Skin of body (tissue), 2 donors: ENCODE measurements around the gene ARID3C. TPM values are rescaled to one million over a fixed set of nuclear protein-coding genes. Genes with fewer than 3 reads are reported as not detected.
A peak's percentile ranks its signal among the peaks of the same experiment; 100 is the strongest.

Source experiments
- DNase-seq: peaks from one replicate; lab custom pipeline; 2025; lab: John Stamatoyannopoulos, UW
- total RNA-seq: library from RNA; depleted of rRNA; stranded (reverse); fragments of >200 nt; gene quantifications from one replicate; pipeline ENCODE4 v1.2.3, GENCODE V29; 2014

Gene ARID3C
- not detected for total RNA-seq

GRCh38 chr9:34628656-34629490, at the start of gene ARID3C:
TSS of gene ARID3C (minus strand) at chr9:34629066. CDS start at chr9:34628014, 1,052 bp downstream.
- no peak for DNase-seq

- no peak for DNase-seq
Observed at GRCh38 chr9:34675869-34676268, 47.0 kb upstream of the ARID3C start.

GRCh38 chr9:34675048-34675714, 46.3 kb upstream of the ARID3C start:
- peak; percentile 50 for DNase-seq

GRCh38 chr9:34674440-34674839, 45.6 kb upstream of the ARID3C start:
- no peak for DNase-seq

- no peak for DNase-seq
Observed at GRCh38 chr9:34671307-34671706, 42.4 kb upstream of the ARID3C start.

- DNase-seq: no peak
Observed at GRCh38 chr9:34669809-34670562, 41.1 kb upstream of the ARID3C start.

- peak; percentile 95 for DNase-seq
Observed at GRCh38 chr9:34665381-34666250, 36.8 kb upstream of the ARID3C start.

GRCh38 chr9:34665067-34665380, 36.2 kb upstream of the ARID3C start:
- no peak for DNase-seq

- peak; percentile 59 for DNase-seq
Observed at GRCh38 chr9:34664281-34665066, 35.6 kb upstream of the ARID3C start.

GRCh38 chr9:34663303-34663605, 34.4 kb upstream of the ARID3C start:
- no peak for DNase-seq

GRCh38 chr9:34662526-34663302, 33.8 kb upstream of the ARID3C start, which contains the start of gene CCL27:
TSS of gene CCL27 (minus strand) at chr9:34662657. CDS start at chr9:34662633, 24 bp downstream.
- DNase-seq: no peak

GRCh38 chr9:34659592-34660253, 30.9 kb upstream of the ARID3C start:
- no peak for DNase-seq

GRCh38 chr9:34658461-34658860, 29.6 kb upstream of the ARID3C start:
- no peak for DNase-seq

GRCh38 chr9:34656992-34657391, 28.1 kb upstream of the ARID3C start:
- DNase-seq: no peak

- no peak for DNase-seq
Observed at GRCh38 chr9:34655394-34655793, 26.5 kb upstream of the ARID3C start.

GRCh38 chr9:34654323-34655051, 25.6 kb upstream of the ARID3C start:
- peak; percentile 91 for DNase-seq

- DNase-seq: peak; percentile 83
Observed at GRCh38 chr9:34653151-34654072, 24.5 kb upstream of the ARID3C start.
